GM10248 (cell line): ENCODE results near the gene YIPF2.
A peak's percentile ranks its signal among the peaks of the same experiment; 100 is the strongest.
"Not testable (repeated sequence)": the region's sequence is repeated elsewhere in the genome, so short reads cannot be mapped to it uniquely, and the experiment has no call there.

Experiments
- CTCF ChIA-PET: fragments of 300-600 bp; sonication (Branson Sonifier 250); formaldehyde crosslinking; extraction: SDS; loops from one replicate; lab custom pipeline; 2021; ENCODE audit warnings: antibody characterized with exemption; lab: Yijun Ruan, JAX
- POLR2A ChIA-PET: fragments of 350-650 bp; sonication (Branson Sonifier 250); formaldehyde crosslinking; extraction: SDS; loops from one replicate; lab custom pipeline; 2020; ENCODE audit warnings: antibody characterized with exemption; lab: Yijun Ruan, JAX
- DNase-seq: peaks from one replicate; pipeline ENCODE4 v3.0.0; 2012; ENCODE audit errors: extremely low spot score
- TF ChIP-seq, protein P1 (sequence below): IDR thresholded peaks from 2 replicates; pipeline ENCODE4 v1.5.1; 2012; ENCODE audit warnings: mild to moderate bottlenecking, low read depth; ENCODE audit errors: extremely low read depth, missing control alignments, control extremely low read depth

Gene YIPF2

DNA sequence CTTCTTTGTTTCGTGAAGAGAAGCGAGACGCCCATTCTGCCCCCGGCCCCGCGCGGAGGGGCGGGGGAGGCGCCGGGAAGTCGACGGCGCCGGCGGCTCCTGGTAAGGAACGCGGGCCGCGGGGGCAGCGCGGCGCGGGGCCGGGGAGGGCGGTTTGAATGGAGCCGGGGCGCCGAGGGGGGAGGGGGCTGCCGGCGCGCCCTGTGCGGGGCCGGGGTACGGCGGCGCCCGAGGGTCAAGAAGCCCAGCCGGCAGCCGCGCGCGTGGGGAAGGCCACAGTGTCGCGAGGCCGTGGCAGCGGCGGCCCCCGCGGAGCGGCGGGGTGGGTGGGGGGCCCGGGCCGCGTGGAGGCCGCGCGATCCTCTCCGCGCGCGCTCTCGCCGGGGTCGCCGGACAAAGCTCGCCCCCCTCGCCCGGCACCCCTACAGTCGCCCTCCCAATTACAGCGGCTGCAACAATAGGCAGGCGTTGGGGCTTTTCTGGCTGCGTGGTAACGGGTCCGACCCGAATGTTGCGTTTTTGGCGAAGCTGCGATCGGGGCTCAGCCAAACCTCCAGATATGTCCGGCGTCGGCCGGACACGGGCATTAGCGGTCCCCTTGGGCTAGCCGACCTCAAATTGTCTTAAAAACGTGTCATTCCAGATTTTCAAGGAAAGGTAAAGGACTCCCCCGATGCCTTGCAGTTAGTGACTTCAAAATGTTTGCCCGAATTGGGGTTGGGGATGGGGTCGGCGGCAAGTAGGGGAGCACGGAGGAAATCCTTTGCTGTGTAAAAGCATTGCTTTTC lies 32.8 kb upstream of the YIPF2 start:
- ChIA-PET CTCF (interaction anchor here (1.6 to 4.0 kb wide), 3 partner anchors 14 to 24 kb away, joined by 3 to 18 read pairs (median 6); no protein-coding TSS in a partner anchor), POLR2A (no interaction called here)
- DNase-seq: peak; percentile 29
- TF ChIP-seq, protein P1, sequence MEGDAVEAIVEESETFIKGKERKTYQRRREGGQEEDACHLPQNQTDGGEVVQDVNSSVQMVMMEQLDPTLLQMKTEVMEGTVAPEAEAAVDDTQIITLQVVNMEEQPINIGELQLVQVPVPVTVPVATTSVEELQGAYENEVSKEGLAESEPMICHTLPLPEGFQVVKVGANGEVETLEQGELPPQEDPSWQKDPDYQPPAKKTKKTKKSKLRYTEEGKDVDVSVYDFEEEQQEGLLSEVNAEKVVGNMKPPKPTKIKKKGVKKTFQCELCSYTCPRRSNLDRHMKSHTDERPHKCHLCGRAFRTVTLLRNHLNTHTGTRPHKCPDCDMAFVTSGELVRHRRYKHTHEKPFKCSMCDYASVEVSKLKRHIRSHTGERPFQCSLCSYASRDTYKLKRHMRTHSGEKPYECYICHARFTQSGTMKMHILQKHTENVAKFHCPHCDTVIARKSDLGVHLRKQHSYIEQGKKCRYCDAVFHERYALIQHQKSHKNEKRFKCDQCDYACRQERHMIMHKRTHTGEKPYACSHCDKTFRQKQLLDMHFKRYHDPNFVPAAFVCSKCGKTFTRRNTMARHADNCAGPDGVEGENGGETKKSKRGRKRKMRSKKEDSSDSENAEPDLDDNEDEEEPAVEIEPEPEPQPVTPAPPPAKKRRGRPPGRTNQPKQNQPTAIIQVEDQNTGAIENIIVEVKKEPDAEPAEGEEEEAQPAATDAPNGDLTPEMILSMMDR: no peak

DNA sequence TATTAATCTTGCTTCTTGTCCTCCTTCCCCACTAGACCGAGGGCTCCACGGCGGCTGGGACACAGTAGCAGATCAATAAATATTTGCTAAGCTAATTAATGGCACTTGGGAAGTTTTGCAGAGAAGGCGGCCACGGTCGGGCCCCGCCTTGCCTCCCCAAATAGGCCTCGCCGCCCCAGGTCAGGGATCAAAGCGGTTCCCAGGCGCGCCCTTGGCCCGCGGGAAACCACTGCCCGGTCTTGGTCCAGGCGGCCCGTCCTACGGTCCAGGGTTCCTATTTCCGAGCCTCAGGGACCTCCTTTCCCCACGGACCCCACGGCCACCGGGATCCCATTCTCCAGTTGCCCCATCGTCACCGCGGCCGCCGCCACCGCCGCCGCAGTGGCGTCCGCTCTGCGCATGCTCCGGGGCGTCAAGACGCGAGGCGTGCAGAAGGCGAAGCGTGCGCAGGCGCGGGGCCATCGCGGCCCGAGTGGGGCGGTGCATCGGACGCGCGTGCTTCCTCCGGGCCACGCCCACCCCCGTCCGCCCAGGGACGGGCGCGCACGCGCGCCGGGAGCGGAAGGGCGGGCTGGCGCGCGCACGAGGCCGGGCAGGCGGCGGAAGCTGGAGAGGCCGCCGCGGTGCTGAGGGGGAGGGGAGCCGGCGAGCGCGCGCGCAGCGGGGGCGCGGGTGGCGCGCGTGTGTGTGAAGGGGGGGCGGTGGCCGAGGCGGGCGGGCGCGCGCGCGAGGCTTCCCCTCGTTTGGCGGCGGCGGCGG lies 32.1 kb upstream of the YIPF2 start, which contains the start of gene SMARCA4:
SMARCA4 (plus strand) TSS at position 717 of the 759 bp plus-strand sequence. CDS start 23,122 bp downstream, outside the sequence.
- POLR2A ChIA-PET: no interaction called here
- peak; percentile 99 for DNase-seq
- TF ChIP-seq, protein P1: no peak
- CTCF ChIA-PET: interaction anchor here (1.2 to 4.0 kb wide), 5 partner anchors 15 to 166 kb away, joined by 3 to 18 read pairs (median 3); no protein-coding TSS in a partner anchor

DNA sequence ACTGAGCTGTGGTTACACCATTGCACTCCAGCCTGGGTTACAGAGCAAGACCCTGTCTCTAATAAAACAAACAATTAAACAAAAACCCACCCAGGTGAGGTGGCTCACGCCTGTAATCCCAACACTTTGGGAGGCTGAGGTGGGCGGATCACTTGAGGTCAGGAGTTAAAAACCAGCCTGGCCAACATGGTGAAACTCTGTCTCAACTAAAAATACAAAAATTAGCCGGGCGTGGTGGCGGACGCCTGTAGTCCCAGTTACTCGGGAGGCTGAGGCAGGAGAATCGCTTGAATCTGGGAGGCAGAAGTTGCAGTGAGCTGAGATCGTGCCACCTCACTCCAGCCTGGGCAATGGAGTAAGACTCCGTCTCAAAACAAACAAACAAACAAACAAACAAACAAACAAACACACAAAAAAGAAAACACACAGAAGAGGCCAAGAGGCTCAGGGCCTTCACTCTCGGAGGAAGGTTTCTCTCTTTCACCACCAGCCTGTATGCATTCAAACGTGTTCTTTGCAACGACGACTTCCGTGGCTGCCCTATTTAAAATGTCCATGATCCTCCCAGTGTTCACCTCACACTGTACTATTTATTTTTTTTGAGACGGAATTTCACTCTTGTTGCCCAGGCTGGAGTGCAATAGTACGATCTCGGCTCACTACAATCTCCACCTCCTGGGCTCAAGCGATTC lies 31.0 kb upstream of the YIPF2 start:
- POLR2A ChIA-PET, DNase-seq: not testable (repeated sequence)
- CTCF ChIA-PET: interaction anchor here (1.2 to 4.0 kb wide), 3 partner anchors 18 to 167 kb away, joined by 3 to 18 read pairs (median 3); no protein-coding TSS in a partner anchor

DNA sequence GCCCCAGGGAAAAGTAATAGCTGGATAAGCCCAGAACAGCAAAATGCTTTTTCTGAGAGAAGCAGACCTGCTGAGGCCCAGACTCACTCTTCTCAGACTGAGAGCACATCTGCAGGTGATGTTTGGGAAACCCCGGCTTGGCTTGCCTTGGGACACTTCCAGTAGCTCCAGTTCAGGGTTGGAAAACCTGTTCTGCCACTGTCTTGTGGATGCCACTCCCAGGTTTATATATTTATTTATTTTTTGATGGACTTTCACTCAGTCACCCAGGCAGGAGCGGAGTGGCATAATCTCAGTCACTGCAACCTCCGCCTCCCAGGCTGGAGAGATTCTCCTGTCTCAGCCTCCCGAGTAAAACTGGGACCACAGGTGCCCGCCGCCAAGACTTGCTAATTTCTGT lies 24.4 kb upstream of the YIPF2 start:
- CTCF ChIA-PET: interaction anchor here (0.8 to 3.8 kb wide), 4 partner anchors 10 to 83 kb away, joined by 3 to 26 read pairs (median 7); no protein-coding TSS in a partner anchor
- POLR2A ChIA-PET: no interaction called here

DNA sequence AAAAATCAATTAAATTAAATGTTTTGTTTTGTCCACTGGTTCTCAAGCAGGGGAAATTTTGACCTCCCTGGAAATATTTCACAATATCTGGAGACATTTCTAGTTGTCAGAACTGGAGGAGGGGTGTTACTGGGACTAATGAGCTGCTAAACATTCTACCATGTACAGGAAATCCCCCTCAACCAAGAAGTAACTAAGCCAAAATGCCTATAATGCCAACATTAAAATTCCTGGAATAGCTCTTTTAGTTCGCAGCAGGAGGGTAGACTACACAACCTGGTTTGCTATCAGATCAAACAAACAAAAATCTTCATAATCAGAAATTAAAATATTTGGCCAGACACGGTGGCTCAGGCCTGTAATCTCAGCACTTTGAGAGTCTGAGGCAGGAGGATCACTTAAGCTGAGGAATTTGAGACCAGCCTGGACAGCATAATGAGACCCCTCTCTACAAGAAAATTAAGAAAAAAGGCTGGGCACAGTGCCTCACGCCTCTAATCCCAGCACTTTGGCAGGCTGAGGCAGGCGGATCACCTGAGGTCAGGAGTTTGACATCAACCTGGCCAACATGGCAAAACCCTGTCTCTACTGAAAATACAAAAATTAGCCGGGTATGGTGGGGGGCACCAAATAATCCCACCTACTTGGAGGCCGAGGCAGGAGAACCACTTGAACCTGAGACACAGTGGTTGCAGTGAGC lies 18.7 kb upstream of the YIPF2 start:
- DNase-seq: no peak
- ChIA-PET CTCF (interaction anchor here (1.3 kb wide), 1 partner anchor 12 kb away, joined by 6 read pairs; no protein-coding TSS in a partner anchor), POLR2A (no interaction called here)
- TF ChIP-seq, protein P1: no peak

More for the DNA sequence above, 24.4 kb upstream of the YIPF2 start:
- TF ChIP-seq, protein P1: no peak
- no peak for DNase-seq

DNA sequence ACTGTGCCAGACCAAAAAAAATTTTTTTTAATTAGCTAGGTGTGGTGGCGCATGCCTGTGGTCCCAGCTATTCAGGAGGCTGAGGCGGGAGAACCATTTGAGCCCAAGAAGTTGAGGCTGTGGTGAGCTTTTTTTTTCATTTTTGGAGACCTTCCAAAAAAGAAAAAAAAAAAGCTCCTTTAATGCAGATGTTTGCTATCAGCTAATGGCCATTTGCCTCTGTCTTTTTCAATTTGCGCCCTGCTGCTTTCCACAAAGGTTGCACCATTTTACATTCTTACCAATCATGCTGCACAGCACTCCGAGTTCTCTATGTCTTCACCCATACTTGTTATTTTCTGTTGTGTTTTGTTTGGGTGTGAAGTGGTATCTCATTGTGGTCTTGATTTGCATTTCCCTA lies 16.8 kb upstream of the YIPF2 start:
- no peak for DNase-seq

DNA sequence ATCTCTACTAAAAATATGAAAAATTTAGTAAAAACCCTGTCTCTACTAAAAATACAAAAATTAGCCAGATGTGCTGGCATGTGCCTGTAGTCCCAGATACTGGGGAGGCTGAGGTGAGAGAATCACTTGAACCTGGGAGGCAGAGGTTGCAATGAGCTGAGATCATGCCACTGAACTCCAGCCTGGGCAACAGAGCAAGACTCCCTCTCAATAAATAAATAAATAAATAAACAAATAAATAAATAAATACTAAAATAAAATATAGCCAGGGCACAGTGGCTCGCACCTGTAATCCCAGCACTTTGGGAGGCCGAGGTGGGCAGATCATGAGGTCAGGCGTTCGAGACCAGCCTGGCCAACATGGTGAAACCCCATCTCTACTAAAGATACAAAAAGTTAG lies 15.0 kb upstream of the YIPF2 start:
- DNase-seq, POLR2A ChIA-PET: not testable (repeated sequence)
- CTCF ChIA-PET: interaction anchor here (1.2 to 3.5 kb wide), 7 partner anchors 8 to 92 kb away, joined by 4 to 38 read pairs (median 17); no protein-coding TSS in a partner anchor

More for the DNA sequence above, 16.8 kb upstream of the YIPF2 start:
- ChIA-PET CTCF (interaction anchor here (0.9 to 2.3 kb wide), 4 partner anchors 9 to 90 kb away, joined by 3 to 16 read pairs (median 4); no protein-coding TSS in a partner anchor), POLR2A (no interaction called here)
- TF ChIP-seq, protein P1: no peak

DNA sequence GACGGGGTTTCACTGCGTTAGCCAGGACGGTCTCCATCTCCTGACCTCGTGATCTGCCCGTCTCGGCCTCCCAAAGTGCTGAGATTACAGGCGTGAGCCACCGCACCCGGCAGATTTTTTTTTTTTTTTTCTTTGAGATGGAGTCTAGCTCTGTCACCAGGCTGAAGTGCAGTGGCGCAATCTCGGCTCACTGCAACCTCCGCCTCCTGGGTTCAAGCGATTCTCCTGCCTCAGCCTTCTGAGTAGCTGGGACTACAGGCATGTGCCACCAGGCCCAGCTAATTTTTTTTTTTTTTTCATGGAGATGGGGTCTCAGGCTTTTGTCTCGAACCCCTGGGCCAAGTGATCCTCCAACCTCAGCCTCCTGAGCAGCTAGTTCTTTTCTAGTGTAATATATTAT lies 13.2 kb upstream of the YIPF2 start:
- ChIA-PET CTCF (interaction anchor here (0.7 to 3.5 kb wide), 27 partner anchors 10 to 541 kb away, joined by 3 to 38 read pairs (median 6); partner anchors contain the start of gene SMARCA4), POLR2A (interaction anchor here (0.7 kb wide), 1 partner anchor 25 kb away, joined by 3 read pairs; no protein-coding TSS in a partner anchor)
- DNase-seq: not testable (repeated sequence)
